HG03558 (cell line): ENCODE measurements around the gene AMDHD2.

Experiments
- ATAC-seq: cut with Tn5 transposase; IDR thresholded peaks from one replicate; pipeline ENCODE4 v1.9.1; 2021; ENCODE audit warnings: moderate number of reproducible peaks; ENCODE audit not compliant: unreplicated experiment; ENCODE audit errors: extremely low read depth

The AMDHD2 gene

DNA sequence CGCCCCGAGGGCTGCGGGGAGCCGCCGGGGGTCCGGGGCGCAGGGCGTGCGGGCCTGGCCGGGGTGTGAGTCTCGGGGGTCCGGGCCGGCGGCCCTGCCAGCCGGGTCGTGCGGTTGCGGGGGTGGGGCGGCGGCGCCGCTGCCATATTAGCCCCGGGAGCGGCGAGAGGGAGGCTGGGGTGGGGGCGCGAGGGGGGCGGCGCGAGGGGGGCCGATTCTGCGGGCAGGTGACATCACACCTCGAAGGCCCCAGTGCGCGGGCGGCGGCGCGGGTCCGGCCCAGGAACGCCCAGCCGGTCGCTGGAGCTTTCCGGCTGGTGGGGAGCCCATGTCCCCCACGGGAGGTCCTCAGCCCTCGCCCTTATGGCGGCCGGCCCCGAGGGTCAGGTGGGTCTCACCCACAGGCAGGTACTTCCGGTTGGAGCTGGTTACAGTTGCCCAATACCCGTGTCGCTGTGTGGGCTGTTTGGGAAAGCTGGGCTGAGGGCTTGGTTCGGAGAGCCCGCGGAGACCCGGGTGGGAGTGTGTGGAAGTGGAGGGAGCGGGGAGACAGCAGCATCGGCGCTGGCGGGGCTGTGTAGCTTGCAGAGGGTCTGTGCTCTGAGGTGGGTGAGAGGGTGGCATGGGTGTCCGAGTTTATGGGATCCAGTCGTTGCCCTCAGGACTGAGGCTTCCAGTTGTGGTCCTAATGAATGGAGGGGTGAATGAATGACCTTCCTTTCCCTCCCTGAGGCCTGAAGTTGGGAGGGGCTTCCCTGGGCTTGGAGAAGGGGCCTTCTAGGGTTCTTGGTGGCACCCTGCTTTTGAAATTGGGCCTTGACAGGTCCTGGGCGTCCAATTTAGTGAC, 5.6 kb upstream of the AMDHD2 start:
- ATAC-seq, result no peak

DNA sequence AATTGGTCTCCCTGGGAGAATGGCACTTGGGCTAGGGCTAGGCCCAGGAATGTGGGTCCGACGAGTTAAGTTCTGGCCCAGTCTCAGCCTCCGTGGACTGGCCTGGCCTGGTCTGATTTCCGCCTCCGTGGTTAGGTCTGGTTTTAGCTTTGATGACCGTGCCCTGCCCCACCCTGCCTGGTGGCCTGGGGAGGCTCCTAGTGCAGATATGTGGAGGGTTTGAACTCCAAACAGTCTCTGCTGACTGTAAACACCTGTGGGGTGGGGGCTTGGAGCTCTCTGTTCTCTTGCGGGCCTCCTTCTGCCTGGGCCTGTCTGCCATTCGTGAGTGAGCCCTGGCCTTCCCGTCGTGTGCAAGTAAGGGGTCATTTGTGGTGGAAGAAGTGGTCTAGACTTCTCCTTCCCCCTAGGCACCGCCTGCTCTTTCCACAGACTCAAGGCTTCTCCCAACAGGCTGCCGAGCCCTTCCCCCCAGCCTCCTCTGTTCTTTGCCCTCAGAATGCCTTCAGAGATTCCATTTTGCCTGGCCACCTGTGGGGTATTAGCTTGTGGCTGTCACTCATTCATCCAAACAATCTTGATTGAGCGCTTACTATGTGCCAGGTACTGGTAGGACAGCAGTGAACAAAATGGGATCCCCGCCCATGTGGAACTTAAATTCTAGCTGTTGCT, 4.9 kb upstream of the AMDHD2 start:
- ATAC-seq, result no peak

DNA sequence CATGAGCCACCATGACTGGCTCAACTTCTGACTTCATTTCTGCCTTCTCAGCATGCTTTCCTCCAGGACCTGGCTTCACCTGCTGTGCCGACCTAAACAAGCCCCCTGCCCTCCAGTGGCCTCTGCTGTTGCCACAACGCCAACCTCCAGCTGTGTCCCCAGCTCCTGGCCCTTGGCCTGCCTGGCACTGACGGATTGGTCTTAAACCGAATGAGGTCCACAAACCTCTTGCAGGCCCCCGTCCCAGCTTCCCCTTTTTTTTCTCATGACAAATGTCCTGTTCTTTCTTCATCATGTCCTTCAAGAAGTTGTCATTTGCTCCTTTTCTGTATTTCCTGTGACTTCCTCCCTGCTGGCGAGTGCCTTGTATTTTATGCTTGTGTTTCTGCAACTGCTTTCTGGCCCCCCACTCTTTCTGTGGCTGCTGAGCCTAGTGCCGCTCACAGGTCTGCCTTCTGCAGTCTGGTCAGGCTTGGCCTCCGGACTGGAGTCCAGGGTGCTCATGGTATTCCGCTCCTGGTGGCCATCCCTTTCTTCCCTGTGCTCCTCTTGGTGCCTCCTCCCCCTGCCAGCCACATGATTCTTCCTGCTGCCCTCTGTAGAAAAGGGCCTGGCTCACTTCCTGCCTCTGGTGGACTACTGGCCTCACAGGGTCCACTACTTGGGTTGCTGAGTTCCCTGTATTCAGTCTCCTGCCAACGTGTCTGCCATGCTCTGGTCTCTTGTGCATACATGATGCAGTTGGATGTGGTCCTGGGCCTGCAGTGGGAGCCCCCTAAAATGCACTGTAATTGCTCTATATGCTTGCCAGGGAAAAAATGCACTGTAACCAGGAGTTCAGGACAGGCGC, 3.6 kb upstream of the AMDHD2 start:
- ATAC-seq, result no peak

DNA sequence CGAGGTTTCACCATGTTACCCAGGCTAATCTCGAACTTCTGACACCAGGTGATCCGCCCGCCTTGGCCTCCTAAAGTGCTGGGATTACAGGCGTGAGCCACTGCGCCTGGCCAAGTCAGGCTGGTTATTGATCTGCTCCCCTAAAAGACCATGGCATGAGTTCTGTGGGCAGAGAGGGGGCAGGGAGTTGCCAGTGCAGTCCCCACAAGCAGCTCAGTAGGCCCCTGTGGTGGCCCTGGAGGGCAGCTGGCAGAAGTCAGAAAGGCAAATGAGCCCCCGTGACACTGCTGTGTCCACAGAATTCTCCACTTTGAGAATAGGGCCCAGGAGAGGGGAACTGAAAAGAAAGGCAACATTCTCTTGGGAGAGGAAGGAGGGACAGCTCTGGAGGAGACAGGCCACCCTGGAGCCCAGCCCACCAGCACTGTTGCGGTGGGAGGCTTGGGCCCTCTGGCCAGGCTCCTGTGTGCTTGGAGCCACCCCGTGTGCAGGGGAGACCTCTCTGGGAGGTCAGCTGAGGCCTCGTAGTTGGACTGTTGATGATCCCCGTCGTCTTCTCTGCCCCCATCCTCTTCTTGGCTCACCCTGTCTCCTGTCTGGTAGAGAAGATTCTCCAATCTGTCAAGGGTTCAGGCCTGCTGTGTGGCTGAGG, 2.1 kb upstream of the AMDHD2 start:
- no peak for ATAC-seq

DNA sequence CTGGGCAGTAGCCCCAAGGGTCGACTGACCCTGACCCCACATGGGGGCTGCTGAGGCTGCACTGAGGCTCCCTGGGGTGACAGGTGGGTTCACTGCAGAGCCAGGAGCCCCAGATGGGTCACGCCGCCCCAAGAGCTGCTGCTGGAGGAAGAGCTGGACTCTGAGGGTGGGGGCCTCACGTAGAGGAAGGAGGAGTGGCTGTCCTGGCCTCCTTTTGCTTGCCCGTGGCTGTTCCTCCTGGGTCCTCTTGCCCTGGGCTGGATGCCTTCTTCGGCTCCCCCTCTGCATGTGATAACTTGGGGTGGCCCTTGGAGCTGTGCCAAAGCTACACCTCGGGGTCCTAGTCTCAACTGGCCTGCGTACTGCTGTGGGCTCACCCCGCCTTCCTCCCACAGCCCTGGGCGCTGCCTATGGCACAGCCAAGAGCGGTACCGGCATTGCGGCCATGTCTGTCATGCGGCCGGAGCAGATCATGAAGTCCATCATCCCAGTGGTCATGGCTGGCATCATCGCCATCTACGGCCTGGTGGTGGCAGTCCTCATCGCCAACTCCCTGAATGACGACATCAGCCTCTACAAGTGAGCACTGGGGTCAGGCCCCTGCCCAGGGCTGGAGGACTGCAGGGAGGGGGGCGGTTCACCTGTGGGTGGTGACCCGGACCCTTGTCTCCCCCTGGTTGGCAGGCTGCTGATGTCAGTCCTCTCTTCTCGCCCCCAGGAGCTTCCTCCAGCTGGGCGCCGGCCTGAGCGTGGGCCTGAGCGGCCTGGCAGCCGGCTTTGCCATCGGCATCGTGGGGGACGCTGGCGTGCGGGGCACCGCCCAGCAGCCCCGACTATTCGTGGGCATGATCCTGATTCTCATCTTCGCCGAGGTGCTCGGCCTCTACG, 1.1 kb upstream of the AMDHD2 start:
- ATAC-seq, result no peak

DNA sequence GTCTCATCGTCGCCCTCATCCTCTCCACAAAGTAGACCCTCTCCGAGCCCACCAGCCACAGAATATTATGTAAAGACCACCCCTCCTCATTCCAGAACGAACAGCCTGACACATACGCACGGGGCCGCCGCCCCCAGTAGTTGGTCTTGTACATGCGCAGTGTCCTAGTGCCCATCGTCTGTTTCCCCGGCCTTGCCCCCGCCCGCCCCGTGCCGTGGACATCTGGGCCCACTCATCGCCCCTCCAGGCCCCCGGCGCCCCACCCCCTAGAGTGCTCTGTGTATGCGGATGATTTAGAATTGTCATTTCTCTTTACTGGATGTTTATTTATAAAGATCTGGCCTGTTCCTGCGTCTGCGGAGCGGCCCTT, 475 bp upstream of the AMDHD2 start:
- ATAC-seq, result no peak

DNA sequence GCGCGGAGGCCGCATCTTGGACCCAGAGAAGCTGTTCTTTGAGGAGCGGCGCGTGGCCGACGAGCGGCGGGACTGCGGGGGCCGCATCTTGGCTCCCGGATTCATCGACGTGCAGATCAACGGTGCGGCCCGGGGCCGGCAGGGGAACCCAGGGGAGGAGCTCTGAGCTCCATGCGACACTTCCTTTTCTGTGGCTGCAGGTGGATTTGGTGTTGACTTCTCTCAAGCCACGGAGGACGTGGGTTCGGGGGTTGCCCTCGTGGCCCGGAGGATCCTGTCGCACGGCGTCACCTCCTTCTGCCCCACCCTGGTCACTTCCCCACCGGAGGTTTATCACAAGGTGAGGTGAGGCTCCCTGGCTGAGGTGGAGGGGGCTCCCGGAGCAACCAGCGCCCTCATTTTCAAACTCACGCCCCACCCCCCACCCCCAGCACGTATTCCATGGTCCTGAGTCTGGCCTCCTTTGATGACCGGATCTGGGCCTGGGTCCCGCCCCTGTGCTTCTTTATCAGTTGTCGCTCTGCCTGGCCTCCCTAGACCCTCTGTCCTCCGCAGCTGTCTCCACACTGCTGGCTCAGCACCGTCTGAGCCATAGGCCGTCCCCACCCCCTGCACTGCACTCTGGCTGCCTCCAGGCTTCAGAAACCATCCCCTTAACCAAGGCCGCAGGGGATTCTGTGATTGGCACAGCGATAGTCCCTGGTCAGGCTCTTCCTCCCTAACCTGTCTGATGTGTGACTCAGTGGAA, 787 bp downstream of the AMDHD2 start:
- no peak for ATAC-seq

DNA sequence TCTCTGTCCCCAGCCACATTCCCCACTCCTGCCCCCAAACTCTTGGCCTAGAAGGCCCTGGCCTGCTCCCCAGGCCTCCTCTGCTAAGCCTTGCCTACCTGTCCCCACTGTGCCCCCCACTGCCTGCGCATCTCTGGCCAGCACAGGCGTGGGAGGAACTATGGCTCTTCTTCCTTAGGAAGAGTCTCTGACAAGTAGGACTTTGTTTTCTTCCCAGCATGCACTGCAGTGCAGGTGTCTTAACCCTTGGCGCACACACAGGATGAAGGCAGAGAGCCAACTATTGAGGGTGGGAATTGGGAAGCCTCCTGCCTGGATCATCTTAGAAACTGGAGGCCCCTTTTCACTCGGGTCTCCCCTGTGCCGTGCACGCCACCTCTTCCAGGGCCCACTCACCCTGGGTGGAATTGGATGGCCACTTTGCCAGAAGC, 3.6 kb downstream of the AMDHD2 start:
- ATAC-seq, result no peak

DNA sequence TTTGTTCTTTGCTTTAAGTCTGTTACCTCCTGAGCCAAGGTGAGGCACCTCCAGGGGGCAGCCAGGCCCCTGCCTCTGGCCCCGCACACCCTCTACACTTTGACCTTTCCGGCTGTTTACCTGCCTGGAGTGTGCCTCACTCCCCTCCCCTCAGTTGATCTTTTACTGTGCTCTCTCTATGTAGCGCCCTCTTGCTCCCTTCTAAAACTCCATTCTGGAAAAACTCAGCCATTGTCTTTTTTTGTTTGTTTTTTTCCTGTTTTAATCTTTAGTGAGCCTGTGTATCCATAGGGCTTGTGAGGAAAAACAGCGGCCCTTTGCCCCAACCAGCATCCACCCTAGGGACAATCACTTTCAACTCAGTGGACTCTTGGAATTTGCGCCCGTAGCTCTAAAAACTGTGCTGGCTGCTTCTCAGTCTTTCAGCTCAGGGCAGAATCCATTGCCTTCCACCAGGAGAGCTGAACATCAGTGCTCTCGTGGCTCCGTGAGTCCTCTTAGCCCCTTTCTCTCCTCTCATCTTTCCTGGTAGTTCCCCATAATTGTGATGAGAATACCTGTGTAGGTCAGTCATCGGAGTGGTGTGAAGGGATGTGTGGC, 4.3 kb downstream of the AMDHD2 start:
- ATAC-seq, result no peak

DNA sequence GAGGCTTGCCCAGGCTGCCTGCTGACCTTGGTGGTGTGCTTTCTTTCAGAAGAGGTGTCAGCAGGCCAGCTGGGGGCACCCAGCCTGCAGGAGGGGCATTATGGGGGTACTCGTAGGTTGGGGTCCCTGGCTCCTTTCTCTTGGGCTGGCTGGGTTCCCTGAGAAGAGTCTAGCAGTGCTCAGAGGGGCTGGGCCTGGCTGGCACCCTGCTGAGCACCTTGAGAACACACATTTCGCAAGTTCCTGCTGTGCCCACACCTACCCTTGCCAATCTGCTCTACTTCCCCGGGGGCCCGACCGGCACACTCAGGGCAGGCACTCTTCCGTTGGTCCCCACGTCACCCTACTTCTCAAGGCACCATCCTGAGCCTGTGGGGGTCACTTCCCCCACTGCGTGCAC, 6.0 kb downstream of the AMDHD2 start:
- no peak for ATAC-seq

DNA sequence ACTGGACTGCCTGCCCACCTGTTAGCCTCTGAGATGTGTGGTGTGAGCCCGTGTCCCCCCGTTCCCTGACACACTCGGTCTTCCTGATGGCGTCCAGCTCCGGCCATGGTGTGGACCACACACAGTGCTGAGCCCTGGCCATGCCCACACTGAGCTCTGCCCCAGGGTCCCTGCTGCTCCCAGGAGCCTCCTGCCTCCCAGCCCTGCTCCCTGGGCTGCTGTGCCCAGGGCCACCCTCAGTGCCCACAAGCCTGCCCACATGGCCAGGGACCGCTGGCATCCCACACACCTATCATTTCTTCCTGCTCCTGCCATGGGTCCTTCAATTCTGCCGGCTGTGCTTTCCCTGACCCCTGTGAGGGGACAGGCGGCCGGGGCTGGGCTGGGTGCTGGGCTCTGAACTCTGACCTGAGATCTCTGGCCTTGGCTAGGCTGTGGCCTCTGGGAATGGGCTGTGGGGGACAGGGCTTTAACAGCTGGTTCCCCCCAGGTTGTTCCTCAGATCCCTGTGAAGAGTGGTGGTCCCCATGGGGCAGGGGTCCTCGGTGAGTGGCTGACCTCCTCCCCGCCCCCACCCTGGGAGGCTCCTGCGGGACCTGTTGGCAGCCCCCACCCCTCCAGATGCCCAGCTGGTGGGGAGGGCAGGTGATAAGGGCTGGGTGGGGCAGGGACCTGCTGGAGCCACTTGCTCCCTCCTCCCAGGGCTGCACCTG, 7.1 kb downstream of the AMDHD2 start:
- no peak for ATAC-seq

DNA sequence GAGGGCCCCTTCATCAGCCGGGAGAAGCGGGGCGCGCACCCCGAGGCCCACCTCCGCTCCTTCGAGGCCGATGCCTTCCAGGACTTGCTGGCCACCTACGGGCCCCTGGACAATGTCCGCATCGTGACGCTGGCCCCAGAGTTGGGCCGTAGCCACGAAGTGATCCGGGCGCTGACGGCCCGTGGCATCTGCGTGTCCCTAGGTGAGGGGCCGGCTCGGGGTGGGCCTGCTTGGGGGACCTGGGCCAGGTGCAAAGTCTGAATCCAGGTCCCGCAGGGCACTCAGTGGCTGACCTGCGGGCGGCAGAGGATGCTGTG, 7.6 kb downstream of the AMDHD2 start:
- no peak for ATAC-seq

DNA sequence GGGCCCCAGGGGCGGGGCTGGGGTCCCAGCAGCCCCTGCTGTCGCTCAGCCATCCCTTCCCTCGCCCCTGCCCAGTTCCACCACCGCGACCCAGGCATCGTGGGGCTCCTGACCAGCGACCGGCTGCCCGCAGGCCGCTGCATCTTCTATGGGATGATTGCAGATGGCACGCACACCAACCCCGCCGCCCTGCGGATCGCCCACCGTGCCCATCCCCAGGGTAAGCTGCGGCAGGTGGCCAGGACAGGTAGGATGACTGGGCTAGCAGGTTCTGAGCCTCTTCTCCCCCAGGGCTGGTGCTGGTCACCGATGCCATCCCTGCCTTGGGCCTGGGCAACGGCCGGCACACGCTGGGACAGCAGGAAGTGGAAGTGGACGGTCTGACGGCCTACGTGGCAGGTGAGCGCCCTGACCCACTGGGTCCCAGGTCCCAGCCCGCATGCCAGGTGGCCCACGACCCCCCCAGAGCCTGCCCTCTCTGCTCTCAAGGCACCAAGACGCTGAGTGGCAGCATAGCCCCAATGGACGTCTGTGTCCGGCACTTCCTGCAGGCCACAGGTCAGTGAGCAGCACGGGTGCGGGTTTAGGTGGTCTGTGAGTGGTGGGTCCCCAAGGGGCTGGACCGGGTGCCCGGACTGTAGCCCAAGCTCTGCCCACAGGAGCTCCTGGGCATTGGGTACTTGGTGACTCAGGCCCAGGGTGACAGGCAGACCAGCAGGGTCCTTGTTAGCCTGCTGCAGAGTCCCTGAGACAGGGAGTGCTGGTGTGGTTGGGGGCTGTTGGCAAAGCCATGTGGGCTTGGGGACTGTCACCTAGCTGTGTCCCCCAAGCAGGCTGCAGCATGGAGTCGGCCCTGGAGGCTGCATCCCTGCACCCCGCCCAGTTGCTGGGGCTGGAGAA, 8.2 kb downstream of the AMDHD2 start:
- no peak for ATAC-seq

DNA sequence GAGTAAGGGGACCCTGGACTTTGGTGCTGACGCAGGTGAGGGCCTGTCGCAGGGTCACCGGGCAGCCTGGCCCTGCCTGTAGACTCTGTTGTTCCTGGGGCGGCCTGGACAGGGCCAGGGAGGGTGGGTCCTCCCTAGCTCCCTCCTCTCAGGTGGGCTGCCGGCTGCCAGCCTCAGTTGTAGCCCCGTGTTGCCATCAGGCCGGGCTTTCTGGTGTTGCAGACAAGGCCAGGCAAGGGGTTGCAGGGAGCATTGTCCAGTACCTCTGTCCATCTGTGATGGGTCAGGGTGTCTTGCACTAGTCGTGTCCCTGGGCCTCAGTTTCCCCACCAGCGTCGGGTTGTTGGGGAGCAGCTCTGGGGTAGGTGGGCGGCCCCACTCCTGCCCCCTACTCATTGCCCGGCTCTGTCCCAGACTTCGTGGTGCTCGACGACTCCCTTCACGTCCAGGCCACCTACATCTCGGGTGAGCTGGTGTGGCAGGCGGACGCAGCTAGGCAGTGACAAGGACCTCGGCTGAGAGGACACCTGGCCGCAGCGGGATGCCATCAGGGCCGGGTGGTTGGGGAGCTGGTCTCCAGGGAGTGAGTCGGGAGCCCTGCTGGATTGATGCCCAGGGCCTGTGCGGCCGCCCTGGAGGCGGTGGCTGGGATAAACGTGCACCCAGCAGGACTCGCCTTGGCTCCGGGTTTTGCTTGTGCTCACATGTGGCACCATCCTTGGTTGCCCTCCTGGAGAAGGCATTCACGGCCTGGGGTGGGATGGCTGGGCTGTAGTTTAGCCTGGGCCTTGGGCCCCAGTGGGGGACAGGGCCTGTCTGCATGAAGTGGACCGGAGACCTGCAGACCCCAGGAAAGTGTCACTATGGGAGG, 9.1 kb downstream of the AMDHD2 start:
- no peak for ATAC-seq

DNA sequence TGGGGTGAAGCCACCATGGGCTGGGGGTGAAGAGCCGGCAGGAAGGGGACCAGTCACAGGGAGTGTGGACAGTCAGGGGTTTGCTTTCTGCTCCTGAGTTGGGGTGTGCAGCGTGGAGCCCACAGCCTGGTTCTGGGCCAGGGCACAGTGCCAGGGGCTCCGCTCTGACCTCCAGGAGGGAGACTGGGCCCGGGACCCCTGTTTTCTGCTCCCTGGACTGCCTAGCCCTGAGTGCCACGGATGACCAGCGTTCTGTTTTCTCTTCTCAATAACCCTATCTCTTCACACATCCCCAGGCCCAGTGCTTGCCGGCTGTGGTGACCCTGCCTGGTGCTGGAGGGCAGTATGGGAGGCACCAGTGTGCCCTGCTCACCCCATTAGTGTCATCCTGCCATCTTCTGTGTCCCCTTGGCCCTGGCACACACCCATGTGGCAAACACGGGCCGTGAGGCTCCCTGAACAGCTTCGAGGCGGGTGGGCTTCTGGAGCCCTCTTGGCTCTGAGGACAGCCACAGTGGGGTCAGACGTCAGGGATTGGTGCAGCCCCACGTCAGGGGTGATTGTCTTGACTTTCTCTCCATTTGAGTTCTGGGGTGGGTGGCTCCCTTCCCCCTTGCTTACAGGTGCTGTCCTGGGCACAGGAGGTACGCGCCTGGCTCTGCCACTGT, 9.9 kb downstream of the AMDHD2 start:
- ATAC-seq, result no peak
